ENCODE results near the gene FLNC.

Gene FLNC

GRCh38 chr7:128891110-128891941 lies 61.1 kb downstream of the FLNC start:
- no peak for DNase-seq (ENCODE audit: low read depth in 2 of 2)

GRCh38 chr7:128891942-128892269 lies 61.7 kb downstream of the FLNC start:
- DNase-seq (ENCODE audit: low read depth in 2 of 2), result no peak

GRCh38 chr7:128892521-128893250 lies 62.5 kb downstream of the FLNC start:
- DNase-seq (ENCODE audit: low read depth in 2 of 2), result no peak

GRCh38 chr7:128893251-128894100 lies 63.3 kb downstream of the FLNC start:
- no peak for DNase-seq (ENCODE audit: low read depth in 2 of 2)

- no peak for DNase-seq (ENCODE audit: low read depth in 2 of 2)
Observed at GRCh38 chr7:128894101-128894440, 63.9 kb downstream of the FLNC start.

GRCh38 chr7:128895320-128895719 lies 65.1 kb downstream of the FLNC start:
- DNase-seq (ENCODE audit: low read depth in 2 of 2), result no peak

GRCh38 chr7:128899392-128899791 lies 69.2 kb downstream of the FLNC start:
- no peak for DNase-seq (ENCODE audit: low read depth in 2 of 2)

- no peak for DNase-seq (ENCODE audit: low read depth in 2 of 2)
Observed at GRCh38 chr7:128900237-128900636, 70.0 kb downstream of the FLNC start.

GRCh38 chr7:128902761-128903585 lies 72.8 kb downstream of the FLNC start:
- DNase-seq (ENCODE audit: low read depth in 2 of 2), result no peak

GRCh38 chr7:128903621-128904361 lies 73.6 kb downstream of the FLNC start:
- DNase-seq (ENCODE audit: low read depth in 2 of 2), result no peak

- DNase-seq (ENCODE audit: low read depth in 2 of 2), result peak in 1 of 2 donors; percentile 24
Observed at GRCh38 chr7:128904381-128905197, 74.4 kb downstream of the FLNC start.

GRCh38 chr7:128906001-128906765 lies 76.0 kb downstream of the FLNC start:
- no peak for DNase-seq (ENCODE audit: low read depth in 2 of 2)

GRCh38 chr7:128906766-128907559 lies 76.8 kb downstream of the FLNC start:
- no peak for DNase-seq (ENCODE audit: low read depth in 2 of 2)
